Endothelial cell of hepatic sinusoid (primary cell): Measurements from ENCODE around the gene CIDEB.
"Not testable (repeated sequence)": the region's sequence is repeated elsewhere in the genome, so short reads cannot be mapped to it uniquely, and the experiment has no call there.

Source experiments
- in situ Hi-C: cut with HindIII; loops from 2 replicates; pipeline ENCODE4 v1.10.0; 2017; ENCODE audit warnings: low sequenced_read_pairs

Gene CIDEB

DNA sequence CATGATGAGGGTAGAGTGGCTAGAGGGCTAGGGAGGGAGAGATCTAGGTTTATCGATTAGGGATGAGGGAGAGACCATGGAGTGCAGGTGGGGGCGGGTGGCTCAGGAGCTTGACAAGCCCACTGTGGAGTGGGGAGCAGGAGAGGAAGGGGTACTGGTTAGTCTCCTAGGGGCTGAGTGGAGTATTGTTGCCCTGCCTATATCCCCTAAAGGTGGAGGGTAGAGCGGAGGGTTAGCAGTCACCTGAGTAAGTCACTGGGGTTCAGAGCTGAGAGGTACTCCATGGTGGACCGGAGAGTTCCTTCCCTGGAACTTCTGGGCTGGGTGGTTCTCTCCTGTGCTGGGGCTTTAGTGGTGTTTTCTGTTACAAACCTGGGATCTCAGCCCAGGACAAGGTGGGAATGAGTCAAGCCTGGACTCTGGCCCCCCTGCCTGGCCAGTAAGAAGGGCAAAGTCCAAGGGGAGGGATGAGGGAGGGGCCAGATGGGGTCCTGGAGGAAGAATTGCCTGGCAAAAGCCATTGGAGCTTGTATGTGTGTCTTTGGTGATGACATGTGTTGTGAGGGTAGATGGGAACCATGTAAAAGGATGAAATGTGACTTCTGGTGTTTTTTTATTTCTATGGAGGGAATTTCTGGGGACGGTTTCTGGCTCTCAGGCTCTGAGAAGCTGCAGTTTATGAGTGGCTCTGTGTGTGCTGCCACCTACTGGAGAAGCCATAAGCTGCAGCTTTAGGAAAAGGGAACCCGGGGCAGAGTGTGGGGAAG lies at the start of gene CIDEB:
CIDEB (minus strand) TSS at position 403 of the 767 bp plus-strand sequence; CDS start at position 284, 119 bp downstream.
- in situ Hi-C loops = no loop called here

DNA sequence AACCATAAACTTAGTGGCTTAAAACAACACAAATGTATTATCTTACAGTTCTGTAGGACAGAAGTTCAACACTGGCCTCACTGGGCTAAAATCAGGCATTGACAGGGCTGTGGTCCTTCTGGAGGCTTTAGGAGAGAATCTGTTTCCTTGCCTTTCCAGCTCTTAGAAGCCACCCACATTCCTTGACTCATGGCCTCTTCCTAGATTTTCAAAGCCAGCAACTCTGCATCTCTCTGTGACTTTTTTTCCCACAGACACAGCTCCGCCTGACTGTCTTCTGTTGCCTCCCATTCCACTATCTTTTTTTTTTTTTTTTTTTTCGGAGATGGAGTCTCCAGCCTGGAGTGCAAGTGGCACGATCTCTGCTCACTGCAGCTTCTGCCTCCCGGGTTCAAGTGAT lies 48.4 kb upstream of the CIDEB start:
- in situ Hi-C loops = no loop called here

GRCh38 chr14:24355009-24355408 lies 47.2 kb upstream of the CIDEB start:
- in situ Hi-C loops = no loop called here

GRCh38 chr14:24354482-24354825 lies 46.7 kb upstream of the CIDEB start:
- in situ Hi-C loops = not testable (repeated sequence)

DNA sequence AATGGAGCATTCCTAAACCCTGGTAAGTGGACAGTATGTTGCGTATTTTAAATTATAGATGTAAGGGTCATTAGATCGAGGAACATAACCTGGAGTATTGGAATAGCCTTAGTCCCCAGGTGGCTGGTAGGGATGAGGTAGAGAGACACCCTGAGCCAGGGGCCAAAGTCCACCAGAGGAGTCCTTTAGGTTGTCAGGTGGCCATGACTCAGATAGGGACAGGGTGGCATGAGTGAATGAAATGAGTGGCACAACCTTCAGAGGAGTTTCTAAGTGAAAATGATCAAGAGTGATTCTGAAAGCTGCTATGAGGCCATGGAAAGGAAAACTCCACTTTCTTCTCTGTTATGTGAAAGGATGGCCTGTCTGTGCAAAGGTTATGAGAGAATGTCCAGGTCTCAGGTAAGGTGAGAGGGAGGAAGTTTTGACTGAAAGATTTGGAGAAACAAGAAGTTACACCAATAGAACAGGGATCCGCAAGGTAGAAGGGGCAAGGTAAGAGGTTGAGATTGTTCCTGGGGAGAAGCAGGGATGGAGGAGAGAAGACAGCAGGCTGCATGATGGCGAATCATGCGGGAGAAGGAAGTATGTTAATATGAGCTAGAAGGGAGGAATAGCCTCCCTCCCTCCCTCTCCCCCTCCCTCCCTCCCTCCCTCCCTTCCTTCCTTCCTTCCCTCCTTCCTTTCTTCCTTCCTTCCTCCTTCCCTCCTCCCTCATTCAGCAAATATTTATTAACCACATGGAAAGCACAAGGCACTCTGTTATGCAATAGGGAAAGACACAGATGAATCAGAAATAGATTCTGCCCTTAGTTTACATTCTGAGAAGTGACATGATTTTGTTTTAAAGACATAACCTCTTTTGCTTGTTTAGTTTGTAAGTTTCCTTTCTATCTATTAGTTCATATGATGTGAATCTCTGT lies 46.0 kb upstream of the CIDEB start:
- in situ Hi-C loops = no loop called here

GRCh38 chr14:24351517-24351916 lies 43.7 kb upstream of the CIDEB start:
- in situ Hi-C loops = no loop called here

DNA sequence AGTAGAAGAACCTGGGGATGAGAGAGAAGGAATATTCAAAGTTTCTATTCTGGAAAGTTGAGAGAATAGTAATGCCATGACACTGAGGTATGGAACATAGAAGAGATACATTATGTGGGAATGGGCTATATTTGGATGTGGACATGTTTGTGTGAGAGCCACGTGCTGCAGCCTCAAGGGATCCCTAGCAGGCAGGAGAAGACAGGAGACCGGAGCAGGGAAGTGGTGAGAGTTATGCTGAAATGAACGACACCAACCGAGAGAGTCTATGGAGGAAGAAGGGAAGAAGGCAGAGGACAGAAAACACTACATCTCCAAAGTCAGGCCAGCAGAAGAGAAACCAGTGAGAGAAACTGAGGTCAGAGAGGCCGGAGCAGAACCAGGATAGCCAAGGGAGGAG lies 42.0 kb upstream of the CIDEB start:
- in situ Hi-C loops = no loop called here

DNA sequence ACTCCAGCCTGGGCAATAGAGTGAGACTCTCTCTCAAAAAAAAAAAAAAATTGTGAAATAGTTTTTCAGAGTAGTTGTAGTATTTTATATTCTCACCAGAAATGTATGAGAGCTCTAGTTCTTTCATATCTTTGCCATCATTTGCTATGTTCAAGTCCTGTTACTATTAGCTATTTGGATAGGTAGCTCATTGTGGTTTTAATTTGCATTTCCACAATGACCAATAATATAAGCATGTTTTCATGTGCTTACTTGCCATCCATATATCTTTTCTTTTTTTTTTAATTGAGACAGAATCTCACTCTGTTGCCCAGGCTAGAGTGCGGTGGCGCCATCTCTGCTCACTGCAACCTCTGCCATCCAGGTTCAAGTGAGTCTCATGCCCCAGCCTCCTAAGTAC lies 40.4 kb upstream of the CIDEB start:
- in situ Hi-C loops = no loop called here

- in situ Hi-C loops = no loop called here
Measured at GRCh38 chr14:24347134-24347533, 39.4 kb upstream of the CIDEB start.

DNA sequence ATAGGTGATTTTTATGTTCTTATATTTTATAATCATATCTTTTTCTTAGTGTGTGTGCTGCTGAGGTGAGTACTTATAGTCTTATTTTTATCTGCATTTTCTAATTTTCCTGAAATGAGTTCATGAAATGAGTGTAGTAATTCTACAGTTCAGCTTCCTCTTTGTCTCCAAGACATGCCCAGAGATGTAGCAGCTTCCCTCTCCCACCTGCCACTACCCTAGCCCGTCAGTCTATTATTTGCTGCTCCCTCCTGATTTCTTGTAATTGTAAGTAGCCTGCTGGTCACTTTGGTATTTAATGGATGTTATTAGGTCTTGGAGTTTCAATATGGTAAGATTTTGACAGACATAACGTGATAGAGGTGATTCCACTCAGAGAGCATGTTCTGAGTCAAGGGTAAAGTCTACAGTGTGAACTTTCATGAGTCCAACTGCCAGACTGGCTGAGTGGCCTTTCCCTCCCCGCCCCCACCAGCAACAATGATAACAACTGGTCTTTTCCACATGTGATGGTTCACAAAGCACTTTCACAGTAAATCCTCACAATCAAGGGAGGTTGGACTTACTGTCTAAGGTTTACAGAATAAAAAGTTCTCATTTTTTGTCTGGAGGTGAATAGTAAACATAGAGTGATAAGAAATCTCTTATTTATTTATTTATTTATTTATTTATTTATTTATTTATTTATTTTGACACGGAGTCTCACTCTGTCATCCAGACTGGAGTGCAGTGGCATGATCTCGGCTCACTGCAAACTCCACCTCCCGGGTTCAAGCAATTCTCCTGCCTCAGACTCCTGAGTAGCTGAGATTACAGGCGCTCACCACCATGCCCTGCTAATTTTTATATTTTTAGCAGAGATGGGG lies 36.3 kb upstream of the CIDEB start:
- in situ Hi-C loops = no loop called here

DNA sequence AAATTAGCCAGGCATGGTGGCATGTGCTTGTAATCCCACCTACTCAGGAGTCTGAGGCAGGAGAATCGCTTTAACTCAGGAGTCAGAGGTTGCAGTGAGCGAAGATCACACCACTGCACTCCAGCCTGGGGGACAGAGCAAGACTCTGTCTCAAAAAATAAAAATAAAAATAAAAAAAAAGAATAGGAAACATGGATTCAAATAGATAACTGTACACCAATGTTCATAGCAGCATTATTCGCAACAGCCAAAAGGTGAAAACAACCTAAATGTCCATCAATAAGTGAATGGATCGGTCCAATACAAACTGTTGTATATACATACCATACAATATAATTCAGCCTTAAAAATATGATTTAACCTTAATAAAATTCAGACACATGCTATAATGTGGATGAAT lies 35.1 kb upstream of the CIDEB start:
- in situ Hi-C loops = no loop called here

GRCh38 chr14:24340606-24341005 lies 32.8 kb upstream of the CIDEB start:
- in situ Hi-C loops = no loop called here

GRCh38 chr14:24339284-24340151 lies 31.7 kb upstream of the CIDEB start, which contains the start of gene RIPK3:
Gene RIPK3, minus strand, starts transcription at chr14:24339991. Its CDS starts 165 bp downstream, at chr14:24339826.
- in situ Hi-C loops = loop anchor here (5.0 kb wide), 2 partner anchors 62 to 98 kb away; no protein-coding TSS in a partner anchor

DNA sequence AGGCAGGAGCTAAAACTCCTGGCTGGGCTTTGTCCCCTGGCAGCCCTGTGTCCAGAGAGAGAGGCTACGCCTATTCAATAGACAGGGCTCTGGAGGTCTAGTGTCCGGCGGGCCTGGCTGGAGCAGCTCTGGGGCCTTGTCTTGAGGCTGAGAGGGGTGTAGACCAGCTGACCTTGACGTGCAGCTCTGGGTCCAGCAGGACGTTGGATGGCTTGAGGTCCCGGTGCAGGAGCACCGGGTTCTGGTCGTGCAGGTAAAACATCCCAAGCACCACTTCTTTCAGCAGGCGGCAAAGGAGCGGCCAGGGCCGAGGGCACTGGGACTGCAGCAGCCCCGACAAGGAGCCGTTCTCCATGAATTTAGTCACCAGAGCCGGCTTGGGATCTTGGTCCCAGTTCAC lies 31.1 kb upstream of the CIDEB start:
- in situ Hi-C loops = loop anchor here (5.0 kb wide), 2 partner anchors 62 to 98 kb away; no protein-coding TSS in a partner anchor

DNA sequence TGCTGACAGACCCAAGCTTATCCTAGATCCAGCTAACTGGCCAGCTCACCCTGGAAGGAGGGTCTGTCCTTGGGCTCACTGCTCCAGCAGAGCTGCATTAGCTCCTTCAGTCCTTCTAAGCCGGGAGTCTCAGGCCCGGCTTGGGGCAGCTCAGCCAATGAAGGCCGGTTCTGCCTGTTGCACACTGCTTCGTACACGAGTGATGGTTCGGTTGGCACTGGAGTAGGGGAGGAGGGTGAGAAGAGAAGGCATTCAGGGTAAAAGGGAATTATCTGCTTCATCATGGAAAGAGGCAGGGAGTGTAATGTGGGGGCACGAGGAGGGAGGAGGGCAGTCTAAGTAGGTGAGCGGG lies 30.0 kb upstream of the CIDEB start:
- in situ Hi-C loops = loop anchor here (5.0 kb wide), 2 partner anchors 60 to 100 kb away; no protein-coding TSS in a partner anchor

- in situ Hi-C loops = loop anchor here (5.0 kb wide), 2 partner anchors 60 to 100 kb away; no protein-coding TSS in a partner anchor
Measured at GRCh38 chr14:24337144-24337823, 29.5 kb upstream of the CIDEB start.

- in situ Hi-C loops = loop anchor here (5.0 kb wide), 2 partner anchors 58 to 102 kb away; no protein-coding TSS in a partner anchor
Measured at GRCh38 chr14:24335461-24336171, 27.8 kb upstream of the CIDEB start.
